Endothelial cell of umbilical vein (primary cell): Measurements from ENCODE around the gene DMD. TPM values are rescaled to one million over a fixed set of nuclear protein-coding genes. Genes with fewer than 3 reads are reported as not detected.

Experiments used
- BruUV-seq: library from RNA; stranded (reverse); fragments of 400-500 nt; replicated peaks from 2 replicates; lab custom pipeline; 2021; lab: Mats Ljungman, UMichigan
- CTCF ChIA-PET: fragments of 300-600, 350-600 bp; sonication (Branson Sonifier 250); formaldehyde crosslinking; loops from one replicate; lab custom pipeline; 2021; ENCODE audit warnings: antibody characterized with exemption, inconsistent platforms; lab: Charles Lee
- POLR2A ChIA-PET: fragments of 300-600, 350-600 bp; sonication (Branson Sonifier 250); formaldehyde crosslinking; loops from one replicate; lab custom pipeline; 2021; ENCODE audit warnings: antibody characterized with exemption, inconsistent platforms; lab: Charles Lee
- DNase-seq: peaks from one replicate; pipeline ENCODE4 v3.0.0-alpha.2; 2011; ENCODE audit warnings: low read depth, low spot score
- FAIRE-seq: peaks from 2 replicates; lab custom pipeline; 2011; peaks lifted over from hg19 to GRCh38; lab: Jason Lieb, UNC
- H2AFZ ChIP-seq: 2 replicates; pipeline ENCODE4 v1.6.0; 2012; ENCODE audit warnings: low read depth, low read length, control low read depth, inconsistent platforms
- H3K27ac ChIP-seq: 2 replicates; pipeline ENCODE4 v1.5.1; 2011; ENCODE audit warnings: low read depth, mild to moderate bottlenecking, control low read depth, low read length, moderate library complexity; ENCODE audit not compliant: insufficient read depth
- H3K27me3 ChIP-seq, 2 experiments: 2 replicates each; pipeline versions ENCODE4 v1.6.0 to v1.6.1; 2011; ENCODE audit warnings: low read length in 2 of 2, mixed read lengths in 1 of 2; ENCODE audit not compliant: control insufficient read depth in 2 of 2, insufficient read depth in 2 of 2
- H3K36me3 ChIP-seq, 2 experiments: 2 replicates in 1 of 2; 3 replicates in 1 of 2; pipeline ENCODE4 v1.5.1; 2011; ENCODE audit warnings: low read length in 2 of 2, mild to moderate bottlenecking in 1 of 2, moderate library complexity in 1 of 2; ENCODE audit not compliant: control insufficient read depth in 2 of 2, insufficient read depth in 2 of 2; ENCODE audit errors: extremely low read depth in 1 of 2
- H3K4me1 ChIP-seq: 3 replicates; pipeline ENCODE4 v1.5.1; 2011; ENCODE audit warnings: mild to moderate bottlenecking, low read length; ENCODE audit not compliant: control insufficient read depth, insufficient read depth; ENCODE audit errors: extremely low read depth
- H3K4me2 ChIP-seq: 2 replicates; pipeline ENCODE4 v1.6.1; 2011; ENCODE audit warnings: low read length, control low read depth, mixed read lengths; ENCODE audit not compliant: insufficient read depth
- H3K4me3 ChIP-seq, 3 experiments: fragments of 200-600 bp in 1 of 3; sonication (generic), shearing (Covaris generic) in 1 of 3; replicated peaks in 1 of 3; 2 replicates each; pipeline ENCODE4 v1.5.1; 2011 to 2016; ENCODE audit warnings: control low read depth in 3 of 3, low read length in 3 of 3, mild to moderate bottlenecking in 2 of 3, inconsistent platforms in 1 of 3, low read depth in 1 of 3, moderate library complexity in 1 of 3; ENCODE audit not compliant: insufficient read depth in 1 of 3
- H3K79me2 ChIP-seq: 2 replicates; pipeline ENCODE4 v1.6.0; 2012; ENCODE audit warnings: low read length, inconsistent platforms; ENCODE audit not compliant: control insufficient read depth, insufficient read depth
- H3K9ac ChIP-seq: replicated peaks from 2 replicates; pipeline ENCODE3; 2011; ENCODE audit warnings: low read length, control low read depth; ENCODE audit not compliant: insufficient read depth; ENCODE audit errors: extremely low read depth
- H3K9me1 ChIP-seq: replicated peaks from 3 replicates; pipeline ENCODE4 v1.6.0; 2011; ENCODE audit warnings: mild to moderate bottlenecking, low read length; ENCODE audit not compliant: control insufficient read depth, insufficient read depth; ENCODE audit errors: extremely low read depth
- H3K9me3 ChIP-seq: replicated peaks from 2 replicates; pipeline ENCODE4 v1.5.1; 2012; ENCODE audit warnings: low read length, inconsistent platforms; ENCODE audit not compliant: control insufficient read depth, insufficient read depth
- H4K20me1 ChIP-seq: replicated peaks from 2 replicates; pipeline ENCODE3; 2011; ENCODE audit warnings: mild to moderate bottlenecking, low read length; ENCODE audit not compliant: control insufficient read depth, insufficient read depth; ENCODE audit errors: extremely low read depth
- CTCF ChIP-seq, 2 donors: IDR thresholded peaks; 1 replicate in 1 of 2; 2 replicates in 1 of 2; pipeline ENCODE4 v1.5.1; 2011; ENCODE audit warnings: low read length in 2 of 2, mild to moderate bottlenecking in 2 of 2, moderate library complexity in 2 of 2, control low read depth in 1 of 2, inconsistent platforms in 1 of 2, low read depth in 1 of 2; ENCODE audit not compliant: insufficient read depth in 1 of 2; ENCODE audit errors: extremely low read depth in 1 of 2
- EZH2 ChIP-seq: IDR thresholded peaks from 2 replicates; pipeline ENCODE4 v1.6.1; 2012; ENCODE audit warnings: borderline replicate concordance, low read depth, mild to moderate bottlenecking, moderate library complexity, low read length, inconsistent platforms; ENCODE audit not compliant: severe bottlenecking
- FOS ChIP-seq: IDR thresholded peaks from 2 replicates; pipeline ENCODE4 v1.6.1; 2011; ENCODE audit warnings: mild to moderate bottlenecking, low read length, moderate library complexity, borderline replicate concordance; ENCODE audit not compliant: insufficient read depth
- GATA2 ChIP-seq: IDR thresholded peaks from 2 replicates; pipeline ENCODE4 v1.7.0; 2011; ENCODE audit warnings: low read depth, mild to moderate bottlenecking, moderate library complexity, mixed read lengths, low read length; ENCODE audit not compliant: insufficient read length, insufficient read depth
- JUN ChIP-seq: IDR thresholded peaks from 2 replicates; pipeline ENCODE4 v1.6.1; 2011; ENCODE audit warnings: borderline replicate concordance, low read depth; ENCODE audit not compliant: insufficient read length, insufficient read depth
- MAX ChIP-seq: IDR thresholded peaks from 2 replicates; pipeline ENCODE4 v1.6.1; 2011; ENCODE audit not compliant: insufficient read depth, insufficient read length
- MYC ChIP-seq: IDR thresholded peaks from one replicate; pipeline ENCODE4 v1.6.1; 2011; ENCODE audit warnings: mild to moderate bottlenecking, low read depth, low read length
- POLR2A ChIP-seq: IDR thresholded peaks from 2 replicates; pipeline ENCODE4 v1.6.1; 2012; ENCODE audit warnings: low read depth, mild to moderate bottlenecking, control low read depth, low read length
- POLR2AphosphoS5 ChIP-seq: IDR thresholded peaks from 2 replicates; pipeline ENCODE4 v1.6.1; 2012; ENCODE audit warnings: low read depth, mild to moderate bottlenecking, control low read depth, low read length, moderate library complexity; ENCODE audit not compliant: insufficient read depth
- dilution Hi-C: fragments of 300-500 bp; cut with MboI; formaldehyde crosslinking; loops from one replicate; pipeline ENCODE4 v1.15.0; 2019; ENCODE audit warnings: low sequenced_read_pairs; ENCODE audit not compliant: extremely low pct_ligation_motif_present
- intact Hi-C: fragments of 100-400 bp; cut with micrococcal nuclease; formaldehyde crosslinking; loops from one replicate; pipeline ENCODE4 v1.10.0; 2022
- polyA plus RNA-seq, 4 experiments: library from polyadenylated mRNA; depleted of rRNA in 3 of 4; stranded (reverse) in 3 of 4; unstranded in 1 of 4; fragments of >200 nt; gene quantifications; 2 replicates each; pipeline versions ENCODE4 v1.2.1 to v1.2.3, GENCODE V29; 2011 to 2012; ENCODE audit warnings: missing spikeins in 1 of 4
- total RNA-seq: library from RNA; stranded (reverse); gene quantifications from 2 replicates; pipeline ENCODE4 v1.2.3, GENCODE V29; 2021

DMD gene
- total and polyA plus RNA-seq, 2 donors (not counting 3 experiments of a cell fraction or from before 2014, with no cell fraction given): 7.3 to 9.0 TPM

GRCh38 chrX:32472364-32472763 is 739.0 kb downstream of the DMD start:
- TF ChIP-seq GATA2: no peak
- no peak for TF ChIP-seq FOS
- TF ChIP-seq MAX: no peak
- no peak for TF ChIP-seq MYC
- TF ChIP-seq CTCF (IDR thresholded peaks at IDR 0.05; ENCODE audit: extremely low read depth in 1 of 2, insufficient read depth in 1 of 2, low read depth in 1 of 2, low read length in 2 of 2): no peak
- TF ChIP-seq JUN: no peak
- no peak for TF ChIP-seq POLR2AphosphoS5
- TF ChIP-seq POLR2A: no peak
- no peak for TF ChIP-seq EZH2
- Histone ChIP-seq H3K9me1 (no peaks in the 10 kb centered on the region), H3K27me3 (no peaks in the 10 kb centered on the region), H3K9ac (no peak overlapping the region), H3K79me2 (no peaks in the 10 kb centered on the region), H3K4me2 (no peak overlapping the region), H3K9me3 (no peaks in the 10 kb centered on the region), H3K36me3 (no peaks in the 10 kb centered on the region), H3K4me1 (no peaks in the 10 kb centered on the region), H3K27ac (no peak overlapping the region), H4K20me1 (no peaks in the 10 kb centered on the region), H2AFZ (no peak overlapping the region), H3K4me3 (no peak overlapping the region)
- FAIRE-seq: no peak
- ChIA-PET CTCF (no interaction called here), POLR2A (no interaction called here)
- dilution Hi-C loops: no loop called here
- no TSS peak for BruUV-seq
- intact Hi-C loops: no loop called here
- no peak for DNase-seq
